K562 (cell line): ENCODE measurements around the gene ST6GAL1.

Experiments
- ILK ChIP-seq: fragments of 450-650 bp; IDR thresholded peaks from 2 replicates; pipeline ENCODE4 v1.6.1; 2016; ENCODE audit warnings: missing genetic modification characterization, low read depth, mild to moderate bottlenecking, missing compliant biosample characterization, moderate library complexity, borderline replicate concordance
- PHF21A ChIP-seq: fragments of 450-650 bp; IDR thresholded peaks from 2 replicates; pipeline ENCODE4 v1.6.1; 2017; ENCODE audit warnings: low read depth, borderline replicate concordance
- RFX5 ChIP-seq: IDR thresholded peaks from 2 replicates; pipeline ENCODE4 v1.6.1; 2011; ENCODE audit warnings: low read depth, mild to moderate bottlenecking, improper control_type of control experiment, low read length
- SIN3B ChIP-seq: fragments of 450-650 bp; IDR thresholded peaks from 2 replicates; pipeline ENCODE4 v1.6.1; 2017; ENCODE audit warnings: low read depth, mild to moderate bottlenecking, moderate library complexity
- TF ChIP-seq, protein P1 (sequence below), 3 experiments: IDR thresholded peaks in 2 of 3; conservative IDR thresholded peaks in 1 of 3; 2 replicates each; pipeline ENCODE4 v1.5.1; 2011 to 2012; ENCODE audit warnings: low read length in 3 of 3, mild to moderate bottlenecking in 3 of 3, control low read depth in 2 of 3, improper control_type of control experiment in 1 of 3, inconsistent platforms in 1 of 3, low read depth in 1 of 3, mixed read lengths in 1 of 3, moderate library complexity in 1 of 3; ENCODE audit not compliant: insufficient read depth in 2 of 3

DNA sequence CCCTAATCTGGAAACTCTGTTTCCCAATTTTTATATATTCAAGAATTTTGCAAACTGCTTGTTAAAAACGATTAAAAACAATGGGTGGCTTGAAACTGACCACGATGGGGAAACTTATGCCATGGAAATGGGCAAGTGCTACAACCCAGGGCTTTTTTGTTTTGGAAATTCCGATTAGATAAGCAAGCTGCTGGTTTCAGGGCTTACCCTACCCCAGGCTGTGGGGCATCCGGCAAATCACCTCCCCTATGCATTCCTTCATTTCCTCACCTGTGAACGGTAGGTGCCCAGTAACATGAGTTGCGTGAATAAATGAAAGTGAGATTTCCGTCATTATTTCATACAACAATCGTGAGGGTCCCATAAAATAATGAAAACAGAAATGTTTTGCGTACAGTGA lies 34.3 kb downstream of the ST6GAL1 start:
- TF ChIP-seq RFX5 (no peak), ILK (tag) (no peak), SIN3B (no peak), PHF21A (no peak)
- TF ChIP-seq, protein P1, sequence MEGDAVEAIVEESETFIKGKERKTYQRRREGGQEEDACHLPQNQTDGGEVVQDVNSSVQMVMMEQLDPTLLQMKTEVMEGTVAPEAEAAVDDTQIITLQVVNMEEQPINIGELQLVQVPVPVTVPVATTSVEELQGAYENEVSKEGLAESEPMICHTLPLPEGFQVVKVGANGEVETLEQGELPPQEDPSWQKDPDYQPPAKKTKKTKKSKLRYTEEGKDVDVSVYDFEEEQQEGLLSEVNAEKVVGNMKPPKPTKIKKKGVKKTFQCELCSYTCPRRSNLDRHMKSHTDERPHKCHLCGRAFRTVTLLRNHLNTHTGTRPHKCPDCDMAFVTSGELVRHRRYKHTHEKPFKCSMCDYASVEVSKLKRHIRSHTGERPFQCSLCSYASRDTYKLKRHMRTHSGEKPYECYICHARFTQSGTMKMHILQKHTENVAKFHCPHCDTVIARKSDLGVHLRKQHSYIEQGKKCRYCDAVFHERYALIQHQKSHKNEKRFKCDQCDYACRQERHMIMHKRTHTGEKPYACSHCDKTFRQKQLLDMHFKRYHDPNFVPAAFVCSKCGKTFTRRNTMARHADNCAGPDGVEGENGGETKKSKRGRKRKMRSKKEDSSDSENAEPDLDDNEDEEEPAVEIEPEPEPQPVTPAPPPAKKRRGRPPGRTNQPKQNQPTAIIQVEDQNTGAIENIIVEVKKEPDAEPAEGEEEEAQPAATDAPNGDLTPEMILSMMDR (IDR thresholded peaks at IDR 0.05 in 2 of 3, conservative IDR thresholded peaks at IDR 0.05 in 1 of 3; ENCODE audit: insufficient read depth in 2 of 3, low read depth in 1 of 3, low read length in 3 of 3) = no peak
